ENCODE data around the gene SLC6A8.
"Not testable (repeated sequence)": the region's sequence is repeated elsewhere in the genome, so short reads cannot be mapped to it uniquely, and the experiment has no call there.

SLC6A8 gene

DNA sequence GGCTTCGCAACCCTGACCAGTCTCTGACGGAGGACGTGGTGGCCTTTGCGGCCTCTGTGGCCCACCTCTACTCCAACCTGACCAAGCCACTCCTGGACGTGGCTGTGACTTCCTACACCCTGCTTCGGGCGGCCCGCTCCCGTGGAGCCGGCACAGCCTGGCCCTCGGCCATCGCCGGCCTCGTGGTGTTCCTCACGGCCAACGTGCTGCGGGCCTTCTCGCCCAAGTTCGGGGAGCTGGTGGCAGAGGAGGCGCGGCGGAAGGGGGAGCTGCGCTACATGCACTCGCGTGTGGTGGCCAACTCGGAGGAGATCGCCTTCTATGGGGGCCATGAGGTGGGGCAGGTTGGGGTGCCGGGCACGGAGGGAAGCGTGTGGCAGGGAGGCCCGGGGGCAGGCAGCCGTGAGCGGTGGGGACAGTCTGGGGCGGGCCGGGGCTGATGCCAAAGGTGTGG is 38.1 kb downstream of the SLC6A8 start:
- no peak for DNase-seq (ENCODE audit: low read depth, low spot score)
- Histone ChIP-seq H3K9me3 (ENCODE audit: control insufficient read depth, insufficient read depth, low read length) (no peaks in the 10 kb centered on the region), H3K36me3 (ENCODE audit: control insufficient read depth, insufficient read depth, low read length) (no peaks in the 10 kb centered on the region; the same call in 1 of the 2 replicates), H3K4me1 (ENCODE audit: control insufficient read depth, insufficient read depth, low read length) (peaks cover 4% of the 10 kb centered on the region), H3K27me3 (ENCODE audit: control insufficient read depth, insufficient read depth, low read length) (no peaks in the 10 kb centered on the region), H3K4me3 (ENCODE audit: low read length) (no peak overlapping the region), H3K27ac (ENCODE audit: low read length) (no peak overlapping the region)
- no CpG with 5 or more reads among the region's 35 CpGs for WGBS (ENCODE audit: insufficient coverage, insufficient read length)

DNA sequence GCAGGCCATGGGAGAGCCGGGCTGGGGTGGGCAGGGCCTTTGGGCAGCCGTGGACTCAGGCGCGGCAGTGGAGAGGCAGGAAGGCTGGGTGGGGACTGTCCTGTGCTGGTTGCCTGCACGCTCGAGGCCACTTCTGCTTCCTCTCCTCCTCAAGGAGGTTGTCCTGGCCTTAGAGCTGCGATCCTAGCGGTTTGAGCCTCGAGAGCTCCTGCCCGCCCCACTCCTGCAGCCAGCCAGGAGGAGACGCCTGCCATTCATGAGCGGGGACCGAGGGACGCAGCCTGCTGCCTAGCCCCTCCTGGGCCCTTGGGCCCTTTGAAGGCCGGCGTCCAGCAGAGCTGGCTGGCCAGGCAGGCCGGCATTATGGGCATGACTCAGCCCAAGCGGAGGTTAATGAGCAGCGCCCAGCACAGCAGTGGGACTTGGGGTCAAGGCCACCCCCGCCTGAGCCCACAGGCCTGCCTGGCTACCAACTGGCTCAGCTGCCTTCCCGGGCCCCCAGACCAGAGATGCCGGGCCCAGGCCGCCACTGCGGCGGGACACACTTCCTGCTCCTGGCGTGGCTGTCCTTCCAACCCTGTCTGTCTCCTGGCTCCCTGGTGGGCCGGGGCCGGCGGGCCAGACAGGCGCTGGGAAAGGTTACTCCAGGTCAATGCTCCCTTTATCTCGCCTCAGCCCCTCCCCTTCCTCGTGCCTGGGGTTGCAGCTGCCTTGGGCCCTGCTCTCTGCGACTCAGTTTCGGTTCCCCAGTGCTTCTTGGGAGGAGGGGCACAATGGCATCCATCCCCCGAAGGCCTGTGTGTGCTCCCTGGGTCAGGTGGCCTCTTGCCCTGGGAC is 38.8 kb downstream of the SLC6A8 start:
- no peak overlapping the region for H3K4me3 ChIP-seq (ENCODE audit: low read length)
- H3K4me1 ChIP-seq (ENCODE audit: control insufficient read depth, insufficient read depth, low read length), result peaks cover 4% of the 10 kb centered on the region
- no peak for DNase-seq (ENCODE audit: low read depth, low spot score)
- H3K36me3 ChIP-seq (ENCODE audit: control insufficient read depth, insufficient read depth, low read length), result no peaks in the 10 kb centered on the region; the same call in 1 of the 2 replicates
- WGBS (ENCODE audit: insufficient coverage, insufficient read length), result no CpG with 5 or more reads among the region's 35 CpGs
- H3K27ac ChIP-seq (ENCODE audit: low read length), result no peak overlapping the region
- H3K9me3 ChIP-seq (ENCODE audit: control insufficient read depth, insufficient read depth, low read length), result no peaks in the 10 kb centered on the region
- no peaks in the 10 kb centered on the region for H3K27me3 ChIP-seq (ENCODE audit: control insufficient read depth, insufficient read depth, low read length)

DNA sequence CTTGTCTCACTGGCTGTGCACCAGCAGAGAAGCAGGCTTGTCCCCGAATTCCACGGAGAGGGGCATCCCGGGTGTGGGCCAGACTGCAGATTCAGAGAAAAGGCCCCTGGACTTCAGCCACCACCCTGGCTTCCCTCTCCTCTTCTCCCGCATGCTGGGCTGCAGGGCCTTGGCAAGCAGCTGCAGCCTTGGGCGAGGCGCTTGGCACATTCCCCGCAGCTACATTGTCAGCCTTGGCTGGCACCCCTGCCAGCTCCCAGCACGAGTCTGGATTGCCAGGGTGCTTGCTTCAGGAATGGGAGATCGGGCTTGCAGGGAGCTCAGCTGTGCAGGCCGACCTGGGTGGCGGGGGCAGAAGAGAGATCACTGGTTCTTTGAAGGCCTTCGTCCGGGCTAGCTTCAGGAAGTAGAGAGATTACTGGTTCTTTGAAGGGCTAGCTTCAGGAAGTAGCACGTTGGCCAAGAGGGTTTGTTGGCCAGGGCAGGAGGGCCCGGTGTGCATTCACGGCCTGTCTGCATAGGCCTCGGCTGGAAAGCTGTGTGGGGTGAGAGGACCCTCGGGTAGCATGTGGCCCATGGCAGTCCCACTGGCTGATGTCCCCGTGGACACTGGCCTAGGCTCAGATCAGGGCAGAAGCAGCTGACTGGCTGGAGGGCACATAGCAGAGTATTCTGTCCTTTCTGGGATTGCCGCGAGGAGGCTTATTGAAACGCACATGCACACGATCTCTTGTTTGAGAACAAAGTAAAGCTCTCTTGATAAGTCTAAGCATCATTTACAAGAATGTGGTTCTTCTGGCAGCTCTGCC is 39.6 kb downstream of the SLC6A8 start:
- no peak for DNase-seq (ENCODE audit: low read depth, low spot score)
- H3K27ac ChIP-seq (ENCODE audit: low read length), result no peak overlapping the region
- no peak overlapping the region for H3K4me3 ChIP-seq (ENCODE audit: low read length)
- no CpG with 5 or more reads among the region's 23 CpGs for WGBS (ENCODE audit: insufficient coverage, insufficient read length)
- peaks cover 4% of the 10 kb centered on the region for H3K4me1 ChIP-seq (ENCODE audit: control insufficient read depth, insufficient read depth, low read length)
- no peaks in the 10 kb centered on the region for H3K9me3 ChIP-seq (ENCODE audit: control insufficient read depth, insufficient read depth, low read length)
- no peaks in the 10 kb centered on the region; the same call in 1 of the 2 replicates for H3K36me3 ChIP-seq (ENCODE audit: control insufficient read depth, insufficient read depth, low read length)
- H3K27me3 ChIP-seq (ENCODE audit: control insufficient read depth, insufficient read depth, low read length), result no peaks in the 10 kb centered on the region

DNA sequence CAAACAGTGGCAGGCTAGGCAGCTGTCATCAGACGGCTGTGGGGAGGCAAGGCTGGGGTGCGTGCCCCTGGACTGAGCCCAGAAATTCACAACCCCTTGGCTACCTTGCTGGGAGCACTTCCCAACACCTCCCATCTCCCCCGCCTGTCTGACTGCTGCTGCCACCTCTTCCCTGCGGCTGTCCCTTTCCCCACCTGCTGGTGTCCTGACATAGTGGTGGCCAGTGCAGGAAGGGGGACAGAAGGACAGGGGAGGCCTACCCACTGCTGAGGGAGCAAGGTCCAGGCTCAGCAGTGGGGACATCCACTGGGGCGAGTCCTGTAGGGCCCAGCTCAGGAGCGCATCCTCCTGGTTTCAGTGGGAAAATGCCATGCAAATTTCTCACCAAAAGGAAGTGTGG is 40.4 kb downstream of the SLC6A8 start:
- Histone ChIP-seq H3K27me3 (ENCODE audit: control insufficient read depth, insufficient read depth, low read length) (no peaks in the 10 kb centered on the region), H3K4me3 (ENCODE audit: low read length) (no peak overlapping the region), H3K27ac (ENCODE audit: low read length) (no peak overlapping the region), H3K36me3 (ENCODE audit: control insufficient read depth, insufficient read depth, low read length) (no peaks in the 10 kb centered on the region; the same call in 1 of the 2 replicates), H3K4me1 (ENCODE audit: control insufficient read depth, insufficient read depth, low read length) (peaks cover 4% of the 10 kb centered on the region), H3K9me3 (ENCODE audit: control insufficient read depth, insufficient read depth, low read length) (no peaks in the 10 kb centered on the region)
- WGBS (ENCODE audit: insufficient coverage, insufficient read length), result no CpG with 5 or more reads among the region's 6 CpGs
- no peak for DNase-seq (ENCODE audit: low read depth, low spot score)

DNA sequence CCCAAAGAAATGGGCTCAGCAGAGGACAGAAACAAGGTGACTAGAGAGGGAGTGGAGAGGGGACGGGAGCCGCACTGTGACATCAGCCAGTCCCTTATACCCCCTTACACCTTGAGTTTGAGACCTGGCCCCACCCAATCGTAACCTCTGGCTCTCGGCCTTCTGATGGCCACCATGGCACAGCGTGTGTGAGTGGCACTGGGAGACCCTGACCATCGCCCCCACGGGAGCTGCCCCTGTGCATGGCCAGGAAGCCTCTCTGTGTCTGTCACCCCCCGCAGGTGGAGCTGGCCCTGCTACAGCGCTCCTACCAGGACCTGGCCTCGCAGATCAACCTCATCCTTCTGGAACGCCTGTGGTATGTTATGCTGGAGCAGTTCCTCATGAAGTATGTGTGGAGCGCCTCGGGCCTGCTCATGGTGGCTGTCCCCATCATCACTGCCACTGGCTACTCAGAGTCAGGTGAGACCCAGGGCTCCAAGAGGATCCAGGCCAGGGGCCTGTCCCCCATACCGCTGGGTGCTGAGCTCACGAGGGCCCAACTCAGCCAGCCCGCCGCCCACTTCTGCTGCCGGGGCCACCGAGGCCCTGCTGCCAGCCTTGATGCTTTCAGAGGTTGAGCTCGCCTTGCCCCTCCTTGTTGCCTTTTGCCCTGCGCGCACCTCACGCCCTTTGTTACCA is 41.4 kb downstream of the SLC6A8 start:
- no peak for DNase-seq (ENCODE audit: low read depth, low spot score)
- no peaks in the 10 kb centered on the region; the same call in 1 of the 2 replicates for H3K36me3 ChIP-seq (ENCODE audit: control insufficient read depth, insufficient read depth, low read length)
- WGBS (ENCODE audit: insufficient coverage, insufficient read length), result no CpG with 5 or more reads among the region's 23 CpGs
- peaks cover 4% of the 10 kb centered on the region for H3K4me1 ChIP-seq (ENCODE audit: control insufficient read depth, insufficient read depth, low read length)
- H3K4me3 ChIP-seq (ENCODE audit: low read length), result no peak overlapping the region
- no peak overlapping the region for H3K27ac ChIP-seq (ENCODE audit: low read length)
- no peaks in the 10 kb centered on the region for H3K9me3 ChIP-seq (ENCODE audit: control insufficient read depth, insufficient read depth, low read length)
- H3K27me3 ChIP-seq (ENCODE audit: control insufficient read depth, insufficient read depth, low read length), result no peaks in the 10 kb centered on the region

DNA sequence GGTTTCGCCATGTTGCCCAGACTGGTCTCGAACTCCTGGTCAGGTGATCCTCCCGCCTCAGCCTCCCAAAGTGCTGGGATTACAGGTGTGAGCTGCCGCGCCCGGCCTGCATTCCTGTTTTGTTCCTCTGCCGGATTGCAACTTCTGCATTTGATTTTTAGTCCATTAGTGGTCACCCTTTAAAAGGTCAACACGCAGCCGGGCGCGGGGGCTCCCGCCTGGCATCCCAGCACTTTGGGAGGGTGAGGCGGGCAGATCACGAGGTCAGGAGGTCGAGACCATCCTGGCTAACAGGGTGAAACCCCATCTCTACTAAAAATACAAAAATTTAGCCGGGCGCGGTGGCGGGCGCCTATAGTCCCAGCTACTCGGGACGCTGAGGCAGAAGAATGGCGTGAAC is 42.4 kb downstream of the SLC6A8 start:
- H3K27me3 ChIP-seq (ENCODE audit: control insufficient read depth, insufficient read depth, low read length); H3K27ac ChIP-seq (ENCODE audit: low read length); H3K4me3 ChIP-seq (ENCODE audit: low read length); DNase-seq (ENCODE audit: low read depth, low spot score); H3K36me3 ChIP-seq (ENCODE audit: control insufficient read depth, insufficient read depth, low read length); H3K9me3 ChIP-seq (ENCODE audit: control insufficient read depth, insufficient read depth, low read length); H3K4me1 ChIP-seq (ENCODE audit: control insufficient read depth, insufficient read depth, low read length): not testable (repeated sequence)
- no CpG with 5 or more reads among the region's 23 CpGs for WGBS (ENCODE audit: insufficient coverage, insufficient read length)

DNA sequence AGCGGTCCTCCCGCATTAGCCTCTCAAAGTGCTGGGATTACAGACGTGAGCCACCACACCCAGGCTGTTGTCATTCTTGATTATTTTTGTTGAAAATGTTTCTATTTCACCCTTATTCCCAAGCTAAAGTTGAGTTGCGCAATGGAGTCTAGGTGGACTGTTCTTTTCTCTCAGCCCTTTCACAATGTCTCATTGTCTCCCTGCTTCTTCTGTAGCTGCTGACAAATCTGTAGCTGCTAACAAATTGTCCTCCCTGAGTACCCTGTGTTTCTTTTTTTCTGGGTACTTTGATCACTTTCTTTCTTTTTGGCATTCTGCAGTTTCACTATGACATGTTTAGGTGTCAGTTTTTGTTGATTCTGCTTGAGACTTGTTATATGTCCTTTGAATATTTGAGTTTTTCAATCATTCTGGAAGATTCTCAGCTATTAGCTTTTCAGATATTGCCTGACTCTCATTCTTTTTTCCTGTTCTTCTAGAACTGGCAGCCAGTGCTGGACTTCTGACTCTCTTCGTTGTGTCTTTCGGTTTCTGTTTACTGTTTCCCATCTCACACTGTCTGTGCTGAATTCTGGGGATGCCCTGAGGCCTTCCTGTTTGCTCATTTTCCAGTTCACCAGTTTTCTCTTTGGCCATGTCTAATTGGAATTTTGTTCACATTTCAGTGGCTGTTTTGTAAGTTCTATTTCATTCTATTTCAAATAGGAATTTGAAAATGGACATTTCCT is 43.6 kb downstream of the SLC6A8 start:
- no peaks in the 10 kb centered on the region for H3K9me3 ChIP-seq (ENCODE audit: control insufficient read depth, insufficient read depth, low read length)
- H3K27ac ChIP-seq (ENCODE audit: low read length), result no peak overlapping the region
- H3K4me3 ChIP-seq (ENCODE audit: low read length), result no peak overlapping the region
- WGBS (ENCODE audit: insufficient coverage, insufficient read length), result no CpG with 5 or more reads among the region's 6 CpGs
- H3K4me1 ChIP-seq (ENCODE audit: control insufficient read depth, insufficient read depth, low read length), result peaks cover 3% of the 10 kb centered on the region
- DNase-seq (ENCODE audit: low read depth, low spot score), result no peak
- H3K27me3 ChIP-seq (ENCODE audit: control insufficient read depth, insufficient read depth, low read length), result no peaks in the 10 kb centered on the region
- no peaks in the 10 kb centered on the region; the same call in 1 of the 2 replicates for H3K36me3 ChIP-seq (ENCODE audit: control insufficient read depth, insufficient read depth, low read length)

DNA sequence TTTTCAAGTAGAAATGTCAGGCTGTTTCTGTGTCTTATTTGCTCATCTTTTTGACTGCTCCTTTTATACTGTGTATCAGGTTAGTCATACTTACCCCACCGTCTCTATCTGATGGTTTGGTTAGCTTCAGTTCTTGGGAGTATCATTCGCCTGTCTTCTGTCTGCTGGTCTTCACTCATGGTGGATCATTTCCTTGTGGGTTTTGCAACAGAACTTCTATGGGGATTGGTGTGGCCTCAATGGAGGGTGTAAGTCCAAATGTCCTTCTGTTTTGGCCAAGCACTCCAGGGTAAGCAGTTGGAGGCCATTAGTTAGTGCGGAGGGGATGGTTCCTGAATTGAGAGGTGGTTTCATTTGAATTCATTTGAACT is 44.1 kb downstream of the SLC6A8 start:
- WGBS (ENCODE audit: insufficient coverage, insufficient read length), result no CpG with 5 or more reads among the region's 3 CpGs
- no peak for DNase-seq (ENCODE audit: low read depth, low spot score)
- Histone ChIP-seq H3K27ac (ENCODE audit: low read length) (no peak overlapping the region), H3K9me3 (ENCODE audit: control insufficient read depth, insufficient read depth, low read length) (no peaks in the 10 kb centered on the region), H3K4me3 (ENCODE audit: low read length) (no peak overlapping the region), H3K27me3 (ENCODE audit: control insufficient read depth, insufficient read depth, low read length) (no peaks in the 10 kb centered on the region), H3K4me1 (ENCODE audit: control insufficient read depth, insufficient read depth, low read length) (no peaks in the 10 kb centered on the region; the same call in 1 of the 2 replicates), H3K36me3 (ENCODE audit: control insufficient read depth, insufficient read depth, low read length) (no peaks in the 10 kb centered on the region; the same call in 1 of the 2 replicates)

DNA sequence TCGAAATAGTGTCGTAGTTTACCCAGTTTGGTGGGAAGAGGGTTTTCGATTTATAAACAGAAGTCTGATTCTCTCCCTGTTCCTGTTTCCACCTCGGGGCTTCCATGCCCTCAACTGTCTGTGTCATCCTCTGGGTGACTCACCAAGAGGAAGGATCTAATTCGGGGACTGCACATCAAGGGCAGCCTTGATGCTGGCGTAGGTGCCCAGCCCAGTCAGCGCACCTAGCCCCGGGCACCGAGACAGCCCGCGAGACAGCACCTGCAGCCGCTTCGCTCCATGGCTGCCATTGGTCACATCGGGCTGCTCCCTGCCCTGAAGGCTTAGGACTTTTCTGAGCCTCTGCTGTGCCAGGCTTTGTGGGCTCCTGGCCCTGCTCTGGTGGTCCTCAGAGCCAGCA is 44.7 kb downstream of the SLC6A8 start:
- no CpG with 5 or more reads among the region's 14 CpGs for whole genome bisulfite sequencing (ENCODE audit: insufficient coverage, insufficient read length)
- DNase-seq (ENCODE audit: low read depth, low spot score), result no peak
- no peak overlapping the region for H3K27ac ChIP-seq (ENCODE audit: low read length)
- no peaks in the 10 kb centered on the region for H3K27me3 ChIP-seq (ENCODE audit: control insufficient read depth, insufficient read depth, low read length)
- no peak overlapping the region for H3K4me3 ChIP-seq (ENCODE audit: low read length)
- H3K9me3 ChIP-seq (ENCODE audit: control insufficient read depth, insufficient read depth, low read length), result no peaks in the 10 kb centered on the region
- no peaks in the 10 kb centered on the region; the same call in 1 of the 2 replicates for H3K36me3 ChIP-seq (ENCODE audit: control insufficient read depth, insufficient read depth, low read length)
- H3K4me1 ChIP-seq (ENCODE audit: control insufficient read depth, insufficient read depth, low read length), result no peaks in the 10 kb centered on the region
